Measurements from ENCODE around the gene KCTD16. TPM values are rescaled to one million over a fixed set of nuclear protein-coding genes. Genes with fewer than 3 reads are reported as not detected.

The KCTD16 gene
- total RNA-seq, 6 experiments from 2014 or later, result under 0.01 to 0.02 (median 0.02) TPM; not detected in 3

DNA sequence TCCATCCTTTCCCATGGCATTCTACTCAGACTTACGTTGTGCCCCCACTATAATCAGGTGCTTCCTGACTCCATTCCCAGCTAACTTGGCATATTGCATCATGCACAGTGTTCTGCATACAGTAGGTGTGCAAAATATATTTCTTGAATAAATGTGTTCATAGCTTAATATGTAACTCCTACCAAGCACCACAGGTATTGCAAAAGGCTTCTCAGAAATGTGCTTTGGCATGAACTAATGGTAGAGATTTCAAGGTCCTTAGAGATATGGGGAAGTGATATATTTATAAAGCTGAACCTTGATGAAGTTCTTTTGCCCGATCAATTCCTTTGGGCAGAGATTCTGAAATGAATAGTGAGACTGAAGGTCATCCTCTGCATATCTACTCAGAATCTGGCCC lies 220.4 kb downstream of the KCTD16 start:
- H3K27ac ChIP-seq, result no peak overlapping the region
- 66% methylated on average over 2 of the region's 2 CpGs for WGBS (ENCODE audit: insufficient coverage, low coverage, low lambda C conversion rate, missing lambda C conversion rate)
- TF ChIP-seq, protein P1, sequence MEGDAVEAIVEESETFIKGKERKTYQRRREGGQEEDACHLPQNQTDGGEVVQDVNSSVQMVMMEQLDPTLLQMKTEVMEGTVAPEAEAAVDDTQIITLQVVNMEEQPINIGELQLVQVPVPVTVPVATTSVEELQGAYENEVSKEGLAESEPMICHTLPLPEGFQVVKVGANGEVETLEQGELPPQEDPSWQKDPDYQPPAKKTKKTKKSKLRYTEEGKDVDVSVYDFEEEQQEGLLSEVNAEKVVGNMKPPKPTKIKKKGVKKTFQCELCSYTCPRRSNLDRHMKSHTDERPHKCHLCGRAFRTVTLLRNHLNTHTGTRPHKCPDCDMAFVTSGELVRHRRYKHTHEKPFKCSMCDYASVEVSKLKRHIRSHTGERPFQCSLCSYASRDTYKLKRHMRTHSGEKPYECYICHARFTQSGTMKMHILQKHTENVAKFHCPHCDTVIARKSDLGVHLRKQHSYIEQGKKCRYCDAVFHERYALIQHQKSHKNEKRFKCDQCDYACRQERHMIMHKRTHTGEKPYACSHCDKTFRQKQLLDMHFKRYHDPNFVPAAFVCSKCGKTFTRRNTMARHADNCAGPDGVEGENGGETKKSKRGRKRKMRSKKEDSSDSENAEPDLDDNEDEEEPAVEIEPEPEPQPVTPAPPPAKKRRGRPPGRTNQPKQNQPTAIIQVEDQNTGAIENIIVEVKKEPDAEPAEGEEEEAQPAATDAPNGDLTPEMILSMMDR (IDR thresholded peaks at IDR 0.05), result no peak
- H3K27me3 ChIP-seq, result no peaks in the 10 kb centered on the region
- no peaks in the 10 kb centered on the region for H3K9me3 ChIP-seq
- no peak overlapping the region for H3K4me3 ChIP-seq
- ATAC-seq, result no peak
- no peaks in the 10 kb centered on the region for H3K36me3 ChIP-seq
- no peaks in the 10 kb centered on the region for H3K4me1 ChIP-seq
- intact Hi-C loops (cut with DNase I), result no loop called here
- DNase-seq, result no peak

DNA sequence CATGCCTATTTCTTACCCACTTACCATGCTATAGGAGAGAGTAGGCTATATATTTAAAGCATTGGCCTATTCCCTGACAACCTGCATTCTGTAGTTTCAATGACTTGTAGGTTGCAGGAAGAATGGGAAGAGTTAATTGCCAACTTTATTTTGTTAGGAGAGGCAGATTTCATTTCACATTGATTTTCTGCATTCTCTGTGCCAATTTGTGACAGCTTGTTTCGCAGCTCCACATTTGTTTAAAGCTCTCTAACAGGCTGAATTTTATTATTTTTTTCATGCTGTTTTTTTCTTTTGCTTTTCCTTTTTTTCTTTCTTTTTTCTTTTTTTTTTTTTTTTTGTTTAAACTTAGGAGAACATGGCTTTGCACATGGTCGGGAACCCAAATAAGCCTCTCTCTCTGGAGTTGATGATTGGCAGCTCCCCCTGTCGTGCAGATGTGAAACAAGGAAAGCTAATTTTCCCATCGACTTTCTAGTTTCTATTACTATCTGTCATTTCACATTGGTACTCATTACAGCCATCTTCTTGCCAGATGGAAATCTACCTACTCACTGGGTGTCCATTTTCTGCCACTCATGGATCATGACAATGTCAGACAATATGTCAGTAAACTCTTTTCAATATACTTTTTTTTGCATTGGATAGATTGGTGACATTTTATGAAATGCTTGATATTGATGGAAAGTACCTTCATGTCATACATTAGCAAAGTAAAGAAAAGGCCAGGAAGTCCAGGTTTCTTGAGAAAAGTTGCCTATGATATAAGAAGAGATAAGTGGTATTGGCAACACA lies 223.2 kb downstream of the KCTD16 start:
- 47% methylated on average over 4 of the region's 4 CpGs for WGBS (ENCODE audit: insufficient coverage, low coverage, low lambda C conversion rate, missing lambda C conversion rate)
- H3K4me3 ChIP-seq, result no peak overlapping the region
- TF ChIP-seq POLR2A (IDR thresholded peaks at IDR 0.05), result no peak
- TF ChIP-seq, protein P1 (IDR thresholded peaks at IDR 0.05), result no peak
- no peaks in the 10 kb centered on the region for H3K27me3 ChIP-seq
- ATAC-seq, result no peak
- DNase-seq, result no peak
- intact Hi-C loops (cut with DNase I), result no loop called here
- H3K36me3 ChIP-seq, result no peaks in the 10 kb centered on the region
- no peaks in the 10 kb centered on the region for H3K4me1 ChIP-seq
- H3K9me3 ChIP-seq, result no peaks in the 10 kb centered on the region
- H3K27ac ChIP-seq, result no peak overlapping the region

DNA sequence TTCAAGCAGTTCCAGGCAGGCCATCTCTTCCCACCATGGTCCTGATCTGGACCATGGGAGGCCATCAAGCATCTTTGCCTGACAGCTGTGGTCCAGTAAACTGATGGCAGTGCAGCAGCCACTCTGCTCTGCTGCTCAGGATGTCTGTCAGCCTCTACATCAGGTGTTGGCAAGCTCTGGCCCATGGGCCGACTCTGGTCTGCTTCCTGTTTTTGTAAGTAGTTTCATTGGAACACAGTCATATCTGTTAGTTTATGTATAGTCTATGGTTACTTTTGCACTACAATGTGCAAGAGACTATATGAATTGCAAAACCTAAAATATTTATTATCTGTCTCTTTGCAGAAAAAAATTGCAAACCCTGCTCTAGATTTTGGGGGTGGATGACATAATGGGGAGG lies 225.0 kb downstream of the KCTD16 start:
- TF ChIP-seq, protein P1 (IDR thresholded peaks at IDR 0.05), result no peak
- no peak for TF ChIP-seq POLR2A (IDR thresholded peaks at IDR 0.05)
- no peak overlapping the region for H3K4me3 ChIP-seq
- no peaks in the 10 kb centered on the region for H3K4me1 ChIP-seq
- no peaks in the 10 kb centered on the region for H3K9me3 ChIP-seq
- intact Hi-C loops (cut with DNase I), result no loop called here
- 17% methylated on average over 1 of the region's 1 CpG for WGBS (ENCODE audit: insufficient coverage, low coverage, low lambda C conversion rate, missing lambda C conversion rate)
- no peak for ATAC-seq
- no peaks in the 10 kb centered on the region for H3K36me3 ChIP-seq
- no peaks in the 10 kb centered on the region for H3K27me3 ChIP-seq
- no peak for DNase-seq
- H3K27ac ChIP-seq, result no peak overlapping the region

DNA sequence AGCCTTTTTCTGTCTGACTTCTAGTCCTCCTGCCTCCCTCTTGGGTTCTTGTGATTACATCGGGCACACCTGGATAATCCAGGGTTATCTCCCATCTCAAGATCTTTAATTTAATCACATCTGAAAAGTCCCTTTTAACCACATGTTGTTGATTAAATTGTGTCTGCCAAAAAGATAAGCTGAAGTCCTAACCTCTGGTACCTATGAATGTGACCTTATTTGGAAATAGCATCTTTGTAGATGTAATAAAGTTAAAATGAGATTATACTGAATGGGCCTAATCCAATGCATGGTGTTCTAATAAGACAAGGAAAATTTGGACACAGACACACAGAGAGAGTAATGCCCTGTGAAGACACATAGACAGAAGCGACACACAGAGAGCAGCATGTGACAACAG lies 232.4 kb downstream of the KCTD16 start:
- WGBS (ENCODE audit: insufficient coverage, low coverage, low lambda C conversion rate, missing lambda C conversion rate), result 83% methylated on average over 2 of the region's 2 CpGs
- H3K4me3 ChIP-seq, result no peak overlapping the region
- no peak for TF ChIP-seq POLR2A (IDR thresholded peaks at IDR 0.05)
- TF ChIP-seq, protein P1 (IDR thresholded peaks at IDR 0.05), result no peak
- no peak overlapping the region for H3K27ac ChIP-seq
- no peaks in the 10 kb centered on the region for H3K9me3 ChIP-seq
- no peaks in the 10 kb centered on the region for H3K4me1 ChIP-seq
- no peaks in the 10 kb centered on the region for H3K36me3 ChIP-seq
- H3K27me3 ChIP-seq, result no peaks in the 10 kb centered on the region
- DNase-seq (no peak), ATAC-seq (no peak)
- intact Hi-C loops (cut with DNase I), result no loop called here

Data from right lobe of liver (tissue), 6 donors.